Endodermal cell (in vitro differentiated cells): ENCODE results near the gene MTHFD1L. TPM values are rescaled to one million over a fixed set of nuclear protein-coding genes. Genes with fewer than 3 reads are reported as not detected.

Experiments used
- DNase-seq: peaks from one replicate; pipeline ENCODE4 v3.0.0-alpha.2; 2017
- H3K27ac ChIP-seq: 2 replicates; pipeline ENCODE4 v1.5.1; 2013; ENCODE audit warnings: mild to moderate bottlenecking, low read depth, low read length, moderate library complexity
- H3K27me3 ChIP-seq: 2 replicates; pipeline ENCODE4 v1.6.1; 2013; ENCODE audit warnings: mild to moderate bottlenecking, low read length, moderate library complexity; ENCODE audit not compliant: insufficient read depth, control insufficient read depth, poor library complexity, severe bottlenecking
- H3K36me3 ChIP-seq: 2 replicates; pipeline ENCODE4 v1.7.0; 2013; ENCODE audit warnings: mild to moderate bottlenecking, low read length, moderate library complexity; ENCODE audit not compliant: control insufficient read depth, insufficient read depth
- H3K4me1 ChIP-seq: one replicate; pipeline ENCODE4 v1.7.0; 2013; ENCODE audit warnings: low read length; ENCODE audit not compliant: control insufficient read depth, insufficient read depth
- H3K4me3 ChIP-seq: 2 replicates; pipeline ENCODE4 v1.5.1; 2013; ENCODE audit warnings: mild to moderate bottlenecking, low read length, moderate library complexity
- H3K9ac ChIP-seq: 2 replicates; pipeline ENCODE4 v1.6.1; 2013; ENCODE audit warnings: mild to moderate bottlenecking, low read length, moderate library complexity; ENCODE audit not compliant: poor library complexity, severe bottlenecking; ENCODE audit errors: extremely low read depth
- H3K9me3 ChIP-seq: 2 replicates; pipeline ENCODE4 v1.6.1; 2013; ENCODE audit warnings: mild to moderate bottlenecking, low read length, moderate library complexity; ENCODE audit not compliant: control insufficient read depth
- H3K27ac Mint-ChIP-seq: 2 replicates; pipeline ENCODE4 v1.8.0; 2020; ENCODE audit warnings: mixed read lengths
- H3K27me3 Mint-ChIP-seq: 2 replicates; pipeline ENCODE4 v1.8.0; 2021; ENCODE audit warnings: mild to moderate bottlenecking, mixed read lengths; ENCODE audit not compliant: insufficient read depth
- H3K36me3 Mint-ChIP-seq: 2 replicates; pipeline ENCODE4 v1.8.0; 2020; ENCODE audit warnings: low read depth, mixed read lengths
- H3K4me1 Mint-ChIP-seq: 2 replicates; pipeline ENCODE4 v1.8.0; 2020; ENCODE audit warnings: mixed read lengths
- H3K4me3 Mint-ChIP-seq: 2 replicates; pipeline ENCODE4 v1.8.0; 2020; ENCODE audit warnings: mild to moderate bottlenecking, moderate library complexity, mixed read lengths
- H3K9me3 Mint-ChIP-seq: 2 replicates; pipeline ENCODE4 v1.8.0; 2020; ENCODE audit warnings: mild to moderate bottlenecking, mixed read lengths
- WGBS, 2 experiments: methylation state at CpG; one replicate each; pipeline versions ENCODE4 v1.1.5 to v1.1.7; 2013; ENCODE audit warnings: missing lambda C conversion rate in 2 of 2, mixed read lengths in 1 of 2; ENCODE audit not compliant: insufficient coverage in 1 of 2, insufficient read length in 1 of 2; 5-methylcytosine and 5-hydroxymethylcytosine counted together
- total RNA-seq, 2 donors: library from RNA; stranded (reverse); fragmentation: NEBNext Ultra II Directional in 1 of 2; extraction: Animal tissue kit (Norgen Biotek cat#: 25700) in 1 of 2; gene quantifications; 2 replicates in 1 of 2; 3 replicates in 1 of 2; pipeline ENCODE4 v1.2.1, GENCODE V29; 2021
- TF ChIP-seq, protein P1 (sequence below): fragments of 200-600 bp; sonication (generic); conservative IDR thresholded peaks from 2 replicates; pipeline ENCODE4 v1.5.0; 2021; ENCODE audit warnings: antibody characterized with exemption, mild to moderate bottlenecking

MTHFD1L gene
- total RNA-seq, 2 donors from 2014 or later, result 70.2 to 72.6 TPM

- Mint-ChIP-seq H3K4me1 (no peaks in the 10 kb centered on the region), H3K9me3 (no peaks in the 10 kb centered on the region), H3K27ac (no peak overlapping the region), H3K4me3 (no peak overlapping the region), H3K27me3 (no peaks in the 10 kb centered on the region), H3K36me3 (peaks cover 61% of the 10 kb centered on the region)
- no peaks in the 10 kb centered on the region for H3K4me1 ChIP-seq
- WGBS, 2 experiments, result 89 to 98% methylated on average over 2 of the region's 2 CpGs
- peaks cover 74% of the 10 kb centered on the region for H3K36me3 ChIP-seq
- no peaks in the 10 kb centered on the region for H3K9me3 ChIP-seq
- DNase-seq, result no peak
- H3K27ac ChIP-seq, result no peak overlapping the region
- H3K4me3 ChIP-seq, result no peak overlapping the region
- TF ChIP-seq, protein P1, sequence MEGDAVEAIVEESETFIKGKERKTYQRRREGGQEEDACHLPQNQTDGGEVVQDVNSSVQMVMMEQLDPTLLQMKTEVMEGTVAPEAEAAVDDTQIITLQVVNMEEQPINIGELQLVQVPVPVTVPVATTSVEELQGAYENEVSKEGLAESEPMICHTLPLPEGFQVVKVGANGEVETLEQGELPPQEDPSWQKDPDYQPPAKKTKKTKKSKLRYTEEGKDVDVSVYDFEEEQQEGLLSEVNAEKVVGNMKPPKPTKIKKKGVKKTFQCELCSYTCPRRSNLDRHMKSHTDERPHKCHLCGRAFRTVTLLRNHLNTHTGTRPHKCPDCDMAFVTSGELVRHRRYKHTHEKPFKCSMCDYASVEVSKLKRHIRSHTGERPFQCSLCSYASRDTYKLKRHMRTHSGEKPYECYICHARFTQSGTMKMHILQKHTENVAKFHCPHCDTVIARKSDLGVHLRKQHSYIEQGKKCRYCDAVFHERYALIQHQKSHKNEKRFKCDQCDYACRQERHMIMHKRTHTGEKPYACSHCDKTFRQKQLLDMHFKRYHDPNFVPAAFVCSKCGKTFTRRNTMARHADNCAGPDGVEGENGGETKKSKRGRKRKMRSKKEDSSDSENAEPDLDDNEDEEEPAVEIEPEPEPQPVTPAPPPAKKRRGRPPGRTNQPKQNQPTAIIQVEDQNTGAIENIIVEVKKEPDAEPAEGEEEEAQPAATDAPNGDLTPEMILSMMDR, result no peak
- H3K27me3 ChIP-seq, result no peaks in the 10 kb centered on the region
- no peak overlapping the region for H3K9ac ChIP-seq
Observed at GRCh38 chr6:150922137-150922536, 56.6 kb downstream of the MTHFD1L start.

GRCh38 chr6:150924808-150925589, 59.5 kb downstream of the MTHFD1L start:
- Mint-ChIP-seq H3K4me1 (no peaks in the 10 kb centered on the region), H3K27ac (peak overlapping the region; percentile 53), H3K27me3 (no peaks in the 10 kb centered on the region), H3K9me3 (no peaks in the 10 kb centered on the region), H3K36me3 (peaks cover 54% of the 10 kb centered on the region), H3K4me3 (no peak overlapping the region)
- H3K9me3 ChIP-seq, result no peaks in the 10 kb centered on the region
- H3K4me1 ChIP-seq, result no peaks in the 10 kb centered on the region
- H3K27me3 ChIP-seq, result no peaks in the 10 kb centered on the region
- peaks cover 68% of the 10 kb centered on the region for H3K36me3 ChIP-seq
- 97 to 98% methylated on average over 7 to 11 of the region's 11 CpGs for WGBS, 2 experiments
- no peak overlapping the region for H3K27ac ChIP-seq
- no peak overlapping the region for H3K9ac ChIP-seq
- DNase-seq, result no peak
- TF ChIP-seq, protein P1, result no peak
- H3K4me3 ChIP-seq, result no peak overlapping the region

- Histone ChIP-seq H3K27me3 (no peaks in the 10 kb centered on the region), H3K9ac (no peak overlapping the region), H3K36me3 (peaks cover 67% of the 10 kb centered on the region), H3K27ac (no peak overlapping the region), H3K4me1 (no peaks in the 10 kb centered on the region), H3K9me3 (no peaks in the 10 kb centered on the region), H3K4me3 (no peak overlapping the region)
- TF ChIP-seq, protein P1, result no peak
- no peaks in the 10 kb centered on the region for H3K27me3 Mint-ChIP-seq
- no peak for DNase-seq
- H3K27ac Mint-ChIP-seq, result no peak overlapping the region
- H3K9me3 Mint-ChIP-seq, result no peaks in the 10 kb centered on the region
- no peaks in the 10 kb centered on the region for H3K4me1 Mint-ChIP-seq
- H3K4me3 Mint-ChIP-seq, result no peak overlapping the region
- peaks cover 51% of the 10 kb centered on the region for H3K36me3 Mint-ChIP-seq
- WGBS, 2 experiments, result 93 to 98% methylated on average over 4 to 5 of the region's 5 CpGs
Observed at GRCh38 chr6:150925590-150925928, 60.1 kb downstream of the MTHFD1L start.
